Trophoblast cell (in vitro differentiated cells and primary cell): ENCODE data around the gene HEMK1.

ENCODE experiments used
- DNase-seq, 2 donors: peaks; one replicate each; pipeline ENCODE4 v3.0.0-alpha.2; 2016
- H2AFZ ChIP-seq: 2 replicates; pipeline ENCODE4 v1.6.1; 2013; ENCODE audit warnings: low read length, moderate library complexity, mild to moderate bottlenecking; ENCODE audit not compliant: insufficient read depth, poor library complexity
- H2AK5ac ChIP-seq: 2 replicates; pipeline ENCODE4 v1.6.1; 2013; ENCODE audit warnings: mild to moderate bottlenecking, low read length
- H2BK120ac ChIP-seq: 2 replicates; pipeline ENCODE4 v1.6.1; 2013; ENCODE audit warnings: low read length, mild to moderate bottlenecking, moderate library complexity; ENCODE audit not compliant: insufficient read depth, poor library complexity
- H2BK12ac ChIP-seq: 2 replicates; pipeline ENCODE4 v1.6.1; 2013; ENCODE audit warnings: mild to moderate bottlenecking, low read length, moderate library complexity
- H2BK5ac ChIP-seq: 2 replicates; pipeline ENCODE4 v1.6.1; 2013; ENCODE audit warnings: low read length, low read depth, moderate library complexity, mild to moderate bottlenecking; ENCODE audit not compliant: poor library complexity
- H3K14ac ChIP-seq: 2 replicates; pipeline ENCODE4 v1.6.1; 2013; ENCODE audit warnings: mild to moderate bottlenecking, low read length
- H3K18ac ChIP-seq: 2 replicates; pipeline ENCODE4 v1.6.1; 2013; ENCODE audit warnings: mild to moderate bottlenecking, low read length
- H3K23ac ChIP-seq: 2 replicates; pipeline ENCODE4 v1.6.1; 2013; ENCODE audit warnings: low read length
- H3K27ac ChIP-seq: 2 replicates; pipeline ENCODE4 v1.5.1; 2013; ENCODE audit warnings: low read depth, mild to moderate bottlenecking, inconsistent platforms, low read length, moderate library complexity
- H3K27me3 ChIP-seq: 2 replicates; pipeline ENCODE4 v1.6.1; 2013; ENCODE audit warnings: inconsistent platforms, mild to moderate bottlenecking, low read length, moderate library complexity; ENCODE audit not compliant: insufficient read depth
- H3K36me3 ChIP-seq, 2 experiments: 1 replicate in 1 of 2; 2 replicates in 1 of 2; pipeline ENCODE4 v1.6.1; 2013; ENCODE audit warnings: low read length in 2 of 2, mild to moderate bottlenecking in 2 of 2, moderate library complexity in 1 of 2; ENCODE audit not compliant: insufficient read depth in 2 of 2, control insufficient read depth in 1 of 2
- H3K4ac ChIP-seq: 2 replicates; pipeline ENCODE4 v1.6.1; 2013; ENCODE audit warnings: low read depth, mild to moderate bottlenecking, low read length, moderate library complexity
- H3K4me1 ChIP-seq, 2 experiments: 1 replicate in 1 of 2; 2 replicates in 1 of 2; pipeline ENCODE4 v1.6.1; 2013; ENCODE audit warnings: low read length in 2 of 2, mild to moderate bottlenecking in 2 of 2, moderate library complexity in 1 of 2; ENCODE audit not compliant: insufficient read depth in 2 of 2, control insufficient read depth in 1 of 2
- H3K4me2 ChIP-seq: 2 replicates; pipeline ENCODE4 v1.6.1; 2013; ENCODE audit warnings: inconsistent platforms, mild to moderate bottlenecking, low read length, moderate library complexity
- H3K4me3 ChIP-seq: 2 replicates; pipeline ENCODE4 v1.5.1; 2013; ENCODE audit warnings: mild to moderate bottlenecking, low read depth, low read length, inconsistent platforms
- H3K79me1 ChIP-seq: one replicate; pipeline ENCODE4 v1.6.1; 2013; ENCODE audit warnings: low read length
- H3K79me2 ChIP-seq: 2 replicates; pipeline ENCODE4 v1.6.1; 2013; ENCODE audit warnings: low read length, mild to moderate bottlenecking; ENCODE audit not compliant: control insufficient read depth, insufficient read depth, poor library complexity
- H3K9ac ChIP-seq: 2 replicates; pipeline ENCODE4 v1.6.1; 2013; ENCODE audit warnings: mild to moderate bottlenecking, low read length
- H3K9me3 ChIP-seq: 2 replicates; pipeline ENCODE4 v1.6.1; 2013; ENCODE audit warnings: low read depth, mild to moderate bottlenecking, control low read depth, inconsistent platforms, low read length; ENCODE audit not compliant: insufficient read depth
- H4K12ac ChIP-seq: 2 replicates; pipeline ENCODE4 v1.6.1; 2013; ENCODE audit warnings: low read depth, mild to moderate bottlenecking, low read length, moderate library complexity
- H4K8ac ChIP-seq: 2 replicates; pipeline ENCODE4 v1.6.1; 2013; ENCODE audit warnings: low read depth, mild to moderate bottlenecking, low read length, moderate library complexity
- H4K91ac ChIP-seq: one replicate; pipeline ENCODE4 v1.6.1; 2013; ENCODE audit warnings: low read depth, mild to moderate bottlenecking, low read length, moderate library complexity
- WGBS: extraction: QIAGEN DNeasy Blood & Tissue Kit; methylation state at CpG from one replicate; pipeline ENCODE4 v1.1.7; 2013; ENCODE audit warnings: missing lambda C conversion rate; ENCODE audit not compliant: insufficient read length, insufficient coverage; ENCODE audit errors: extremely low coverage; 5-methylcytosine and 5-hydroxymethylcytosine counted together

Gene HEMK1

DNA sequence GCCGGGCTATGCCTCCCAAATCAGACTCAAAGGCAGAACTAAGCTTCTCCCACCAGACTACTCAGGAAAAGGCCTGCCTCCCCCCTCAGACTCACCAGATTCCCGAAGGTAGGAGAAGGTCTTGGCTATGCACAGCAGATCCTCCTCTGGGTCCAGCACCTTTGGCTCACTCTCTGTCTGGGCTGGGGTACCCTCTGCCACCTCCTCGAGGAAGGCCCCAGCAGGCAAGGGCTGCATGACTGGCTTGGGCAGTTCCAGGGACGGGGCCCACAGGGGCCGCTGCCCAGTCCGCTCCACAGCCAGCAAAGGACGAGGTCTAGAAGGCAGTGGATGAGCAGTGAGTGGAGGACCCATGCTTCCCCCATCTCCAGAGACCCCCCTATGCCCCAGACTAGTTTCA lies 39.0 kb downstream of the HEMK1 start:
- H3K23ac ChIP-seq, result no peak overlapping the region
- no peak overlapping the region for H2BK5ac ChIP-seq
- H2AK5ac ChIP-seq, result no peak overlapping the region
- no peak overlapping the region for H4K91ac ChIP-seq
- H3K79me1 ChIP-seq, result peaks cover 6% of the 10 kb centered on the region
- peaks cover 3% of the 10 kb centered on the region for H3K79me2 ChIP-seq
- peaks cover 14% of the 10 kb centered on the region in 2 experiments for H3K36me3 ChIP-seq
- H3K4ac ChIP-seq, result no peak overlapping the region
- H3K4me2 ChIP-seq, result no peak overlapping the region
- H3K18ac ChIP-seq, result no peak overlapping the region
- no peak overlapping the region for H4K12ac ChIP-seq
- H3K27ac ChIP-seq, result no peak overlapping the region
- no peak overlapping the region for H3K4me3 ChIP-seq
- no peaks in the 10 kb centered on the region for H3K27me3 ChIP-seq
- H2BK120ac ChIP-seq, result no peak overlapping the region
- no peak for DNase-seq
- no CpG with 5 or more reads among the region's 7 CpGs for WGBS
- no peak overlapping the region for H2BK12ac ChIP-seq
- H3K4me1 ChIP-seq, result peaks cover 9 to 12% of the 10 kb centered on the region in 2 experiments
- no peak overlapping the region for H2AFZ ChIP-seq
- H3K14ac ChIP-seq, result no peak overlapping the region
- peaks cover 5% of the 10 kb centered on the region for H3K9me3 ChIP-seq
- no peak overlapping the region for H4K8ac ChIP-seq
- H3K9ac ChIP-seq, result no peak overlapping the region

DNA sequence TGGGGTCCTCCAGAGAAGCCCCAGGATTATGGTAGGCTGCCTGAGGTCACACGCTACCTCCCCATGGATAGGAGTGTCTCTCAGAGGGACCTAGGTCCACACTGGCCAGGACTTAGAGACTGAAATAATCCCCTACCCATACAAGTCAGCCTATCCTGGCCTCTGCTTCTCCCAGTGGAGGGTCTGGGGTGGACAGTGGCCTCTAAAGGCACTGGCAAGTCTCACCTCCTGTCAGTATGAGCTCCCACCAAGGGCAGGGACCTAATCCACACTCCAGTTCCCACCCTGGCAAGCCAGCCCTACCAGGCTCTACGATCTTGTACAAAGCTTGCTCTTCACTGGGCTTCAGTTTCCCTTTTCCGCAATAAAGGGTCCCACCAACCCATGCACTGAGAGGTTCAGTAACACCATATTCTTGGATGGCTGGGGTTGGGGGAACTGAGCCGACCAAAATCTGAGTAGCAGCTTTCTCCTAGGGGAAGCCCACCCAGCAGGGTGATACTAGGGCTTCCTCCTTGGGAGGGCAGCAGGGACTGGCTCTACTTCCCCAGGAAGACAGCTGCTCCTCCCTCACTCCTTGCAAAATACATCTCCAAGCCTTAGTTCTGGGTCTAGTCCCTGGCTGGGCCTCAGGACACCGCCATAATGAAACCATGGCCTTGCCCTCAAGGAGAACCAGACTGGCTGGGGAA lies 39.9 kb downstream of the HEMK1 start:
- Histone ChIP-seq H3K9me3 (peaks cover 5% of the 10 kb centered on the region), H3K4me3 (no peak overlapping the region), H4K8ac (no peak overlapping the region), H2BK5ac (no peak overlapping the region), H4K12ac (no peak overlapping the region), H3K4me2 (no peak overlapping the region), H3K27ac (no peak overlapping the region), H3K23ac (no peak overlapping the region), H2AK5ac (no peak overlapping the region), H3K18ac (no peak overlapping the region), H3K9ac (no peak overlapping the region), H3K79me1 (peaks cover 6% of the 10 kb centered on the region), H2BK12ac (no peak overlapping the region), H3K27me3 (no peaks in the 10 kb centered on the region), H4K91ac (no peak overlapping the region), H2BK120ac (no peak overlapping the region), H3K14ac (no peak overlapping the region), H2AFZ (no peak overlapping the region), H3K36me3 (peaks cover 14% of the 10 kb centered on the region in 2 experiments), H3K79me2 (peaks cover 3% of the 10 kb centered on the region), H3K4me1 (peaks cover 9 to 12% of the 10 kb centered on the region in 2 experiments), H3K4ac (no peak overlapping the region)
- DNase-seq, result no peak
- no CpG with 5 or more reads among the region's 5 CpGs for WGBS

DNA sequence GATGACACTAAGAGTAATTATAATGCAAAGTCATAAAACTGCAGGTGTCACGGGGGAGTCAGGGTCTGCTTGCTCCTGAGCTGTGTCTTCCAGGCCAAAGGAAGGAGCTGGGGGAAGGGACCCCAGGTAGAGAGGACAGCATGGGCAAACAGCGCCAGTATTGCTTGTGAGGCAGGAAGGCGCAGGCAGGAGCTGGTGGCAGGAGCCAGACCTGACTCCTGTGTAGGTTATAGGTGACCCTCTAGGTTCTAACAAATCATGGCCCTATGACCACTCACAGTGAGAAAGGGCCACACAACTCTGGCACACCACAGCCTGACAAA lies 40.4 kb downstream of the HEMK1 start:
- no peak overlapping the region for H2BK5ac ChIP-seq
- H3K23ac ChIP-seq, result no peak overlapping the region
- H3K27me3 ChIP-seq, result no peaks in the 10 kb centered on the region
- H3K79me2 ChIP-seq, result peaks cover 3% of the 10 kb centered on the region
- H3K4me1 ChIP-seq, result peaks cover 9 to 12% of the 10 kb centered on the region in 2 experiments
- no peak overlapping the region for H3K4me2 ChIP-seq
- no peak overlapping the region for H3K27ac ChIP-seq
- peaks cover 6% of the 10 kb centered on the region for H3K79me1 ChIP-seq
- no peak overlapping the region for H2BK120ac ChIP-seq
- no peak overlapping the region for H2AK5ac ChIP-seq
- H4K12ac ChIP-seq, result no peak overlapping the region
- no peak overlapping the region for H4K8ac ChIP-seq
- DNase-seq, result no peak
- H2BK12ac ChIP-seq, result no peak overlapping the region
- H3K14ac ChIP-seq, result no peak overlapping the region
- H2AFZ ChIP-seq, result no peak overlapping the region
- H3K36me3 ChIP-seq, result peaks cover 14% of the 10 kb centered on the region in 2 experiments
- no peak overlapping the region for H4K91ac ChIP-seq
- peaks cover 5% of the 10 kb centered on the region for H3K9me3 ChIP-seq
- H3K18ac ChIP-seq, result no peak overlapping the region
- WGBS, result no CpG with 5 or more reads among the region's 3 CpGs
- no peak overlapping the region for H3K4me3 ChIP-seq
- no peak overlapping the region for H3K4ac ChIP-seq
- no peak overlapping the region for H3K9ac ChIP-seq

DNA sequence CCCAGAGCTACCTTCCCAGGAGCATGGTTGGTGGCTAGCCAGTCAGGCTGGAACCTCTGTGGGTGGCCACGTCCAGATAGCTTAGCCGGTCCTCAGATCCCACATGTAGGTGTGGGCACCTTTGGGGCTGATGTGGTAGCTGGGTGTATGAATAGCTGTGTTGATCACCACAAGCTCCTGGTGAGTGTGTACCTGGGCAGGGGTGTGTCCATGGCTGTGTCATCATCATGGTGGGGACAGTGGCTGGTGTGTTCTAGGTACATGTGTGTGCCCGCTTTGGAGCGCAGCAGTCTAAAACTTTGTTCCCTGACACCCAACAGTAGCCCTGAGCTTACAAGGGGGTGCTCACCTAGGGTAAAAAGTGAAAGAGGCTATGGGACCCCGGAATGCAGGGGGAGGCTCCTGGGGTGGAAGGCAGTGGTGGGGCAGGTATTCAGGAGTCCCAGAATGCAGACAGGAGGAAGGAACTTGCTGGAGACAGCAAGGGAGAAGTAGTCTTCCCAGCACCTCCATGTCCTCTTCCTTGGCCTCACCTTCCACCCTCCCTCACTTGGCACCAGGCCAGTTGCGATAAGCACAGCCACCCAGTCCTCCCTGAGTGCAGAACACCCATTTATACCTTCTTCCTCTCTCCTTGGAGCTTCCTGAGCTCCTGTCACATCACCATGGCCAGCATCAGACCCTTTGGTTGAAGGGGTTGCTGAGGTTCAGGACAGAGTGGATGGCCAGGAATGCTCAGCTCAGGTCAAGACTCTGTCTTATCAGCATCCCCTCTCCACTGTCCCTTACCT lies 41.1 kb downstream of the HEMK1 start:
- Histone ChIP-seq H3K18ac (no peak overlapping the region), H3K4me3 (peak overlapping the region; percentile 6), H2BK5ac (no peak overlapping the region), H3K14ac (no peak overlapping the region), H3K9ac (no peak overlapping the region), H4K12ac (no peak overlapping the region), H3K4me1 (peaks cover 9 to 12% of the 10 kb centered on the region in 2 experiments), H3K79me2 (peaks cover 3% of the 10 kb centered on the region), H3K79me1 (peaks cover 6% of the 10 kb centered on the region), H3K4ac (no peak overlapping the region), H2AK5ac (no peak overlapping the region), H4K8ac (no peak overlapping the region), H2AFZ (no peak overlapping the region), H3K4me2 (peak overlapping the region; percentile 76), H2BK120ac (no peak overlapping the region), H3K23ac (no peak overlapping the region), H3K27ac (no peak overlapping the region), H2BK12ac (no peak overlapping the region), H3K9me3 (peaks cover 5% of the 10 kb centered on the region), H3K36me3 (peaks cover 14% of the 10 kb centered on the region in 2 experiments), H3K27me3 (no peaks in the 10 kb centered on the region), H4K91ac (no peak overlapping the region)
- DNase-seq, result no peak
- no CpG with 5 or more reads among the region's 6 CpGs for WGBS
